ENCODE measurements around the gene EYA4. TPM values are rescaled to one million over a fixed set of nuclear protein-coding genes. Genes with fewer than 3 reads are reported as not detected.

EYA4 gene
- total RNA-seq, 2 experiments from 2014 or later = not detected

GRCh38 chr6:133223452-133224029, 17.6 kb upstream of the EYA4 start:
- no peaks in the 10 kb centered on the region for H3K9me3 Mint-ChIP-seq
- no peak overlapping the region for H3K4me3 ChIP-seq (ENCODE audit: low read length)
- no peaks in the 10 kb centered on the region for H3K27me3 Mint-ChIP-seq
- DNase-seq (no peak), ATAC-seq (ENCODE audit: poor library complexity) (no peak)
- H3K9me3 ChIP-seq (ENCODE audit: control insufficient read depth in 1 of 2, insufficient read depth in 1 of 2, low read length in 2 of 2) = peaks cover 0 to 3% of the 10 kb centered on the region in 2 experiments
- H3K4me1 Mint-ChIP-seq (ENCODE audit: low read depth) = no peaks in the 10 kb centered on the region
- H3K36me3 ChIP-seq (ENCODE audit: insufficient read depth, low read length) = no peaks in the 10 kb centered on the region
- no peaks in the 10 kb centered on the region for H3K36me3 Mint-ChIP-seq (ENCODE audit: low read depth)
- H3K4me1 ChIP-seq (ENCODE audit: insufficient read depth, low read length) = no peaks in the 10 kb centered on the region
- intact Hi-C loops (cut with DNase I, micrococcal nuclease) = no loop called here
- TF ChIP-seq, protein P1, sequence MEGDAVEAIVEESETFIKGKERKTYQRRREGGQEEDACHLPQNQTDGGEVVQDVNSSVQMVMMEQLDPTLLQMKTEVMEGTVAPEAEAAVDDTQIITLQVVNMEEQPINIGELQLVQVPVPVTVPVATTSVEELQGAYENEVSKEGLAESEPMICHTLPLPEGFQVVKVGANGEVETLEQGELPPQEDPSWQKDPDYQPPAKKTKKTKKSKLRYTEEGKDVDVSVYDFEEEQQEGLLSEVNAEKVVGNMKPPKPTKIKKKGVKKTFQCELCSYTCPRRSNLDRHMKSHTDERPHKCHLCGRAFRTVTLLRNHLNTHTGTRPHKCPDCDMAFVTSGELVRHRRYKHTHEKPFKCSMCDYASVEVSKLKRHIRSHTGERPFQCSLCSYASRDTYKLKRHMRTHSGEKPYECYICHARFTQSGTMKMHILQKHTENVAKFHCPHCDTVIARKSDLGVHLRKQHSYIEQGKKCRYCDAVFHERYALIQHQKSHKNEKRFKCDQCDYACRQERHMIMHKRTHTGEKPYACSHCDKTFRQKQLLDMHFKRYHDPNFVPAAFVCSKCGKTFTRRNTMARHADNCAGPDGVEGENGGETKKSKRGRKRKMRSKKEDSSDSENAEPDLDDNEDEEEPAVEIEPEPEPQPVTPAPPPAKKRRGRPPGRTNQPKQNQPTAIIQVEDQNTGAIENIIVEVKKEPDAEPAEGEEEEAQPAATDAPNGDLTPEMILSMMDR (IDR thresholded peaks at IDR 0.05) = no peak
- H3K27ac Mint-ChIP-seq = no peak overlapping the region
- ChIA-PET CTCF (no interaction called here), POLR2A (no interaction called here)
- H3K27ac ChIP-seq (ENCODE audit: low read depth in 1 of 2, low read length in 2 of 2) = no peak overlapping the region
- no peaks in the 10 kb centered on the region for H3K27me3 ChIP-seq (ENCODE audit: control insufficient read depth in 1 of 2, insufficient read depth in 2 of 2, low read length in 2 of 2)
- H3K4me3 Mint-ChIP-seq = no peak overlapping the region

GRCh38 chr6:133225560-133225959, 15.6 kb upstream of the EYA4 start:
- no peaks in the 10 kb centered on the region for H3K4me1 ChIP-seq (ENCODE audit: insufficient read depth, low read length)
- intact Hi-C loops (cut with DNase I, micrococcal nuclease) = no loop called here
- no peak for ATAC-seq (ENCODE audit: poor library complexity)

GRCh38 chr6:133227344-133227743, 13.8 kb upstream of the EYA4 start:
- DNase-seq = no peak
- H3K4me1 Mint-ChIP-seq (ENCODE audit: low read depth) = no peaks in the 10 kb centered on the region
- TF ChIP-seq, protein P1 (IDR thresholded peaks at IDR 0.05) = no peak
- H3K27me3 Mint-ChIP-seq = no peaks in the 10 kb centered on the region
- intact Hi-C loops (cut with DNase I, micrococcal nuclease) = no loop called here
- Histone ChIP-seq H3K4me1 (ENCODE audit: insufficient read depth, low read length) (no peaks in the 10 kb centered on the region), H3K27ac (ENCODE audit: low read depth in 1 of 2, low read length in 2 of 2) (no peak overlapping the region), H3K9me3 (ENCODE audit: control insufficient read depth in 1 of 2, insufficient read depth in 1 of 2, low read length in 2 of 2) (no peaks in the 10 kb centered on the region), H3K36me3 (ENCODE audit: insufficient read depth, low read length) (no peaks in the 10 kb centered on the region), H3K4me3 (ENCODE audit: low read length) (no peak overlapping the region), H3K27me3 (ENCODE audit: control insufficient read depth in 1 of 2, insufficient read depth in 2 of 2, low read length in 2 of 2) (no peaks in the 10 kb centered on the region)
- ChIA-PET CTCF (no interaction called here), POLR2A (no interaction called here)
- no peak for ATAC-seq (ENCODE audit: poor library complexity)
- H3K27ac Mint-ChIP-seq = no peak overlapping the region
- no peak overlapping the region for H3K4me3 Mint-ChIP-seq
- no peaks in the 10 kb centered on the region for H3K9me3 Mint-ChIP-seq
- no peaks in the 10 kb centered on the region for H3K36me3 Mint-ChIP-seq (ENCODE audit: low read depth)

More at GRCh38 chr6:133225560-133225959, 15.6 kb upstream of the EYA4 start:
- Mint-ChIP-seq H3K9me3 (no peaks in the 10 kb centered on the region), H3K4me1 (ENCODE audit: low read depth) (no peaks in the 10 kb centered on the region), H3K27ac (no peak overlapping the region), H3K4me3 (no peak overlapping the region), H3K27me3 (no peaks in the 10 kb centered on the region), H3K36me3 (ENCODE audit: low read depth) (no peaks in the 10 kb centered on the region)
- Histone ChIP-seq H3K36me3 (ENCODE audit: insufficient read depth, low read length) (no peaks in the 10 kb centered on the region), H3K9me3 (ENCODE audit: control insufficient read depth in 1 of 2, insufficient read depth in 1 of 2, low read length in 2 of 2) (no peaks in the 10 kb centered on the region), H3K27me3 (ENCODE audit: control insufficient read depth in 1 of 2, insufficient read depth in 2 of 2, low read length in 2 of 2) (no peaks in the 10 kb centered on the region), H3K27ac (ENCODE audit: low read depth in 1 of 2, low read length in 2 of 2) (no peak overlapping the region), H3K4me3 (ENCODE audit: low read length) (no peak overlapping the region)
- CTCF ChIA-PET = no interaction called here
- no peak for DNase-seq
- POLR2A ChIA-PET = no interaction called here
- TF ChIP-seq, protein P1 (IDR thresholded peaks at IDR 0.05) = no peak
